Ovary (tissue), 9 donors: Measurements from ENCODE around the gene TMEM167A. TPM values are rescaled to one million over a fixed set of nuclear protein-coding genes. Genes with fewer than 3 reads are reported as not detected.

Source experiments
- DNase-seq, 5 donors: peaks; one replicate each; pipeline ENCODE4 v3.0.0-alpha.2; 2019 to 2020
- H3K27ac ChIP-seq, 2 donors: fragments of 200-600 bp; one replicate each; pipeline versions ENCODE4 v1.5.1 to v1.8.0; 2019 to 2022
- H3K27me3 ChIP-seq: fragments of 200-600 bp; one replicate; pipeline ENCODE4 v1.8.0; 2022
- H3K36me3 ChIP-seq: fragments of 200-600 bp; sonication (generic); one replicate; pipeline ENCODE4 v1.5.1; 2019
- H3K4me1 ChIP-seq: one replicate; pipeline ENCODE4 v1.8.1; 2013; ENCODE audit warnings: mild to moderate bottlenecking, moderate library complexity; ENCODE audit not compliant: insufficient read depth
- H3K4me3 ChIP-seq: fragments of 200-600 bp; sonication (generic); one replicate; pipeline ENCODE4 v1.5.1; 2017
- H3K9me3 ChIP-seq, 2 donors: fragments of 200-600 bp in 1 of 2; sonication (generic) in 1 of 2; one replicate each; pipeline versions ENCODE4 v1.5.1 to v1.8.1; 2013 to 2019; ENCODE audit warnings: mild to moderate bottlenecking in 1 of 2, moderate library complexity in 1 of 2
- EP300 ChIP-seq: sonication (generic); formaldehyde crosslinking; IDR thresholded peaks from one replicate; pipeline ENCODE4 v1.6.1; 2017; ENCODE audit warnings: antibody characterized with exemption
- POLR2A ChIP-seq: fragments of 450-650 bp; IDR thresholded peaks from one replicate; pipeline ENCODE4 v1.6.1; 2017; ENCODE audit warnings: antibody characterized with exemption, mild to moderate bottlenecking, moderate library complexity
- WGBS, 3 donors: extraction: QIAGEN DNeasy Blood & Tissue Kit in 1 of 3; methylation state at CpG; one replicate each; pipeline versions ENCODE4 v1.1.5 to v1.1.7; 2013 to 2017; 5-methylcytosine and 5-hydroxymethylcytosine counted together
- intact Hi-C, 4 donors: fragments of 100-400 bp; cut with DNase I; formaldehyde crosslinking; loops; one replicate each; pipeline versions ENCODE4 v1.11.0 to v1.15.1; 2022 to 2023
- polyA plus RNA-seq, 2 donors: library from polyadenylated mRNA; stranded (reverse); fragments of 200-250 nt in 1 of 2; fragments of 350-450 nt in 1 of 2; fragmentation: Illumina TruSeq in 1 of 2; extraction: RNeasy Lipid Tissue Mini Kit (QIAGEN cat#74804) in 1 of 2; gene quantifications; one replicate each; pipeline ENCODE4 v1.2.3, GENCODE V29; 2013 to 2014
- total RNA-seq, 7 donors: library from RNA; depleted of rRNA in 2 of 7; stranded (reverse); fragments of >200 nt in 2 of 7; fragmentation: NEBNext Ultra II Directional in 3 of 7; extraction: Animal tissue kit (Norgen Biotek cat#: 25700) in 3 of 7; gene quantifications; one replicate each; pipeline versions ENCODE4 v1.1.0 to v1.2.4, GENCODE V29; 2016 to 2023
- TF ChIP-seq, protein P1 (sequence below), 3 donors: fragments of 450-650 bp in 2 of 3; fragments of 200-600 bp in 1 of 3; IDR thresholded peaks; one replicate each; pipeline versions ENCODE4 v1.5.1 to v1.8.0; 2016 to 2022; ENCODE audit warnings: antibody characterized with exemption in 3 of 3, mild to moderate bottlenecking in 1 of 3
- donor health status: DM: no; HTN: no; CAD: no; lungs with moderate emphysema.
- donor health status: DM: no; HTN: no; CAD: no.
- donor health status: Bipolar disorder and iron deficiency.
- donor health status: DM: yes; HTN: yes; CAD: no.
- donor health status: DM: no; HTN: no; CAD: no.
- donor health status: DM: yes; HTN: yes; CAD: no.

TMEM167A gene
- total and polyA plus RNA-seq, 9 donors, result 17.8 to 49.2 (median 30.5) TPM

DNA sequence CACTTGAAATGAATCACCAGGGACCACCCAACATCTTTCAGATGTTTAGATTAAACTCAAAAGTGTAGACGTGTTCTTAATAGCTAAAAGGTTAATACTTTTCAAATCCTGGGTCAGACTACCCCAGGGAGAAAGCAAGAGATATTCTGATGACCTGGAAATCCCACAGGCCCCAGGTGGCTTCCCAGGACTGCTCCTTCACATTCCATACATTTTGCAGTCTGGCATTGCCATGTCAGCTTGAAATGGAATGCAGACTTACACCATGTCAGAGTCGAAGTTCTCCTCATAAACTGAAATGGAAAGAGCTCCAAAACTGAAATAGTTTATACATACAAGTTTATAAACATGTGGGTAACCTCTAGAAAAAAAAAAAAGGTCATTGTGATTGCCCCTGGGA lies 61.5 kb downstream of the TMEM167A start:
- Histone ChIP-seq H3K27me3 (no peaks in the 10 kb centered on the region), H3K4me1 (no peaks in the 10 kb centered on the region), H3K9me3 (no peaks in the 10 kb centered on the region), H3K4me3 (no peak overlapping the region), H3K36me3 (no peaks in the 10 kb centered on the region), H3K27ac (no peak overlapping the region)
- intact Hi-C loops, result no loop called here
- no peak for DNase-seq
- WGBS, 3 donors, result 8 to 23% (median 15%) methylated on average over 2 of the region's 2 CpGs
- TF ChIP-seq EP300, result no peak
- TF ChIP-seq POLR2A, result no peak
- TF ChIP-seq, protein P1, sequence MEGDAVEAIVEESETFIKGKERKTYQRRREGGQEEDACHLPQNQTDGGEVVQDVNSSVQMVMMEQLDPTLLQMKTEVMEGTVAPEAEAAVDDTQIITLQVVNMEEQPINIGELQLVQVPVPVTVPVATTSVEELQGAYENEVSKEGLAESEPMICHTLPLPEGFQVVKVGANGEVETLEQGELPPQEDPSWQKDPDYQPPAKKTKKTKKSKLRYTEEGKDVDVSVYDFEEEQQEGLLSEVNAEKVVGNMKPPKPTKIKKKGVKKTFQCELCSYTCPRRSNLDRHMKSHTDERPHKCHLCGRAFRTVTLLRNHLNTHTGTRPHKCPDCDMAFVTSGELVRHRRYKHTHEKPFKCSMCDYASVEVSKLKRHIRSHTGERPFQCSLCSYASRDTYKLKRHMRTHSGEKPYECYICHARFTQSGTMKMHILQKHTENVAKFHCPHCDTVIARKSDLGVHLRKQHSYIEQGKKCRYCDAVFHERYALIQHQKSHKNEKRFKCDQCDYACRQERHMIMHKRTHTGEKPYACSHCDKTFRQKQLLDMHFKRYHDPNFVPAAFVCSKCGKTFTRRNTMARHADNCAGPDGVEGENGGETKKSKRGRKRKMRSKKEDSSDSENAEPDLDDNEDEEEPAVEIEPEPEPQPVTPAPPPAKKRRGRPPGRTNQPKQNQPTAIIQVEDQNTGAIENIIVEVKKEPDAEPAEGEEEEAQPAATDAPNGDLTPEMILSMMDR (IDR thresholded peaks at IDR 0.05), result no peak

- 93 to 97% (median 94%) methylated on average over 3 of the region's 3 CpGs for WGBS, 3 donors
- intact Hi-C loops, result no loop called here
- no peak for DNase-seq
Observed at GRCh38 chr5:83011985-83012384, 65.2 kb downstream of the TMEM167A start.

GRCh38 chr5:83009408-83009807 lies 67.8 kb downstream of the TMEM167A start:
- Histone ChIP-seq H3K9me3 (no peaks in the 10 kb centered on the region), H3K4me1 (no peaks in the 10 kb centered on the region), H3K27me3 (no peaks in the 10 kb centered on the region), H3K4me3 (no peak overlapping the region), H3K27ac (no peak overlapping the region), H3K36me3 (no peaks in the 10 kb centered on the region)
- intact Hi-C loops, result no loop called here
- DNase-seq, result no peak
- WGBS, 3 donors, result 7 to 32% (median 14%) methylated on average over 1 of the region's 1 CpG
- TF ChIP-seq EP300, result no peak
- TF ChIP-seq, protein P1 (IDR thresholded peaks at IDR 0.05), result no peak
- TF ChIP-seq POLR2A, result no peak

More at GRCh38 chr5:83011985-83012384, 65.2 kb downstream of the TMEM167A start:
- TF ChIP-seq, protein P1 (IDR thresholded peaks at IDR 0.05), result no peak
- TF ChIP-seq POLR2A (no peak), EP300 (no peak)
- no peak overlapping the region for H3K4me3 ChIP-seq
- H3K9me3 ChIP-seq, result no peaks in the 10 kb centered on the region
- H3K27ac ChIP-seq, result no peak overlapping the region
- no peaks in the 10 kb centered on the region for H3K36me3 ChIP-seq
- no peaks in the 10 kb centered on the region for H3K27me3 ChIP-seq
- H3K4me1 ChIP-seq, result no peaks in the 10 kb centered on the region

DNA sequence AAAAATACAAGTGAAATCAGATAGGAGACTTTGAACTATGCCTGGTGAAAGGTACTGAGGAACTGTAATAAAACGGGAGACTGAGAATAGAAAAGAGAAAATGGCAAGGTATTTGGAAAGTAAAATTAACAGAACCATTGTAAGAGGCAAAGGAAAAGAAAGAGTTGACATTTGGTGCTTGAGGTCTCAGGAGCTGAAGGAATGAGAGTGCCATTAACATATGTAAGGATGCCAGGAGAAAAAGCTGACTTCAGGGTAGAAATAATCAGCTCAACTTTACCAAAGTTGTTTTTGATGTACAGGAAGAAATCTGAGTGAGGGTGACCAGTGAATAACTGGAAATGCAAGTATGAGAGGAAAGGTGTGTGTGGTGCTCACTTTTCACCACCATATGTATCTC lies 69.4 kb downstream of the TMEM167A start:
- intact Hi-C loops, result no loop called here
- no peak for TF ChIP-seq POLR2A
- TF ChIP-seq, protein P1 (IDR thresholded peaks at IDR 0.05), result no peak
- no peaks in the 10 kb centered on the region for H3K9me3 ChIP-seq
- no peaks in the 10 kb centered on the region for H3K27me3 ChIP-seq
- no peak overlapping the region for H3K4me3 ChIP-seq
- no peaks in the 10 kb centered on the region for H3K4me1 ChIP-seq
- no peak for DNase-seq
- no peaks in the 10 kb centered on the region for H3K36me3 ChIP-seq
- H3K27ac ChIP-seq, result no peak overlapping the region
- WGBS, 3 donors, result 87 to 97% (median 93%) methylated on average over 1 of the region's 1 CpG
